BLaER1 (cell line): ENCODE data around the gene TMEM174.

Source experiments
- H3K27ac ChIP-seq: shearing (Covaris generic); formaldehyde crosslinking; 2 replicates; pipeline ENCODE4 v1.8.1; 2022
- H3K27me3 ChIP-seq: shearing (Covaris generic); formaldehyde crosslinking; 2 replicates; pipeline ENCODE4 v1.8.1; 2022
- H3K36me3 ChIP-seq: shearing (Covaris generic); formaldehyde crosslinking; 2 replicates; pipeline ENCODE4 v1.8.1; 2022
- H3K4me1 ChIP-seq: shearing (Covaris generic); formaldehyde crosslinking; 2 replicates; pipeline ENCODE4 v1.8.1; 2022
- H3K4me2 ChIP-seq: shearing (Covaris generic); formaldehyde crosslinking; 2 replicates; pipeline ENCODE4 v1.8.1; 2022
- H3K4me3 ChIP-seq: shearing (Covaris generic); formaldehyde crosslinking; 2 replicates; pipeline ENCODE4 v1.8.1; 2022
- H3K9ac ChIP-seq: shearing (Covaris generic); formaldehyde crosslinking; 2 replicates; pipeline ENCODE4 v1.8.1; 2022
- H3K9me3 ChIP-seq: shearing (Covaris generic); formaldehyde crosslinking; 2 replicates; pipeline ENCODE4 v1.8.1; 2022
- H4K20me1 ChIP-seq: shearing (Covaris generic); formaldehyde crosslinking; 2 replicates; pipeline ENCODE4 v1.8.1; 2022
- Cebpa-rat ChIP-seq: shearing (Covaris generic); IDR thresholded peaks from 2 replicates; pipeline ENCODE4 v1.8.1; 2022

TMEM174 gene

GRCh38 chr5:73136055-73136562, 36.9 kb upstream of the TMEM174 start:
- no peak overlapping the region for H3K27ac ChIP-seq
- no peaks in the 10 kb centered on the region for H3K27me3 ChIP-seq
- no peaks in the 10 kb centered on the region for H3K9me3 ChIP-seq
- no peak for TF ChIP-seq Cebpa-rat
- H3K4me2 ChIP-seq, result no peak overlapping the region
- no peaks in the 10 kb centered on the region for H4K20me1 ChIP-seq
- H3K4me3 ChIP-seq, result no peak overlapping the region
- H3K9ac ChIP-seq, result no peak overlapping the region
- H3K4me1 ChIP-seq, result no peaks in the 10 kb centered on the region
- no peaks in the 10 kb centered on the region for H3K36me3 ChIP-seq

GRCh38 chr5:73137563-73138530, 35.1 kb upstream of the TMEM174 start:
- H4K20me1 ChIP-seq, result no peaks in the 10 kb centered on the region
- H3K4me1 ChIP-seq, result no peaks in the 10 kb centered on the region
- H3K4me2 ChIP-seq, result no peak overlapping the region
- no peak for TF ChIP-seq Cebpa-rat
- H3K27ac ChIP-seq, result no peak overlapping the region
- no peak overlapping the region for H3K9ac ChIP-seq
- H3K27me3 ChIP-seq, result no peaks in the 10 kb centered on the region
- no peaks in the 10 kb centered on the region for H3K9me3 ChIP-seq
- H3K4me3 ChIP-seq, result no peak overlapping the region
- no peaks in the 10 kb centered on the region for H3K36me3 ChIP-seq

- H4K20me1 ChIP-seq, result no peaks in the 10 kb centered on the region
- no peak for TF ChIP-seq Cebpa-rat
- H3K4me3 ChIP-seq, result no peak overlapping the region
- H3K27me3 ChIP-seq, result no peaks in the 10 kb centered on the region
- H3K4me2 ChIP-seq, result no peak overlapping the region
- H3K9ac ChIP-seq, result no peak overlapping the region
- no peaks in the 10 kb centered on the region for H3K4me1 ChIP-seq
- H3K9me3 ChIP-seq, result no peaks in the 10 kb centered on the region
- no peaks in the 10 kb centered on the region for H3K36me3 ChIP-seq
- H3K27ac ChIP-seq, result no peak overlapping the region
These were observed 33.5 kb upstream of the TMEM174 start for GRCh38 chr5:73139485-73139884.

- no peaks in the 10 kb centered on the region for H3K36me3 ChIP-seq
- TF ChIP-seq Cebpa-rat, result no peak
- H3K9ac ChIP-seq, result no peak overlapping the region
- H3K27ac ChIP-seq, result no peak overlapping the region
- H3K9me3 ChIP-seq, result no peaks in the 10 kb centered on the region
- no peaks in the 10 kb centered on the region for H3K4me1 ChIP-seq
- no peak overlapping the region for H3K4me2 ChIP-seq
- H3K4me3 ChIP-seq, result no peak overlapping the region
- no peaks in the 10 kb centered on the region for H3K27me3 ChIP-seq
- no peaks in the 10 kb centered on the region for H4K20me1 ChIP-seq
These were observed 32.2 kb upstream of the TMEM174 start for GRCh38 chr5:73140801-73141200.

- H3K27me3 ChIP-seq, result no peaks in the 10 kb centered on the region
- H4K20me1 ChIP-seq, result no peaks in the 10 kb centered on the region
- no peak overlapping the region for H3K4me2 ChIP-seq
- H3K9me3 ChIP-seq, result no peaks in the 10 kb centered on the region
- no peak overlapping the region for H3K27ac ChIP-seq
- H3K4me3 ChIP-seq, result no peak overlapping the region
- no peak overlapping the region for H3K9ac ChIP-seq
- H3K36me3 ChIP-seq, result no peaks in the 10 kb centered on the region
- no peaks in the 10 kb centered on the region for H3K4me1 ChIP-seq
- no peak for TF ChIP-seq Cebpa-rat
These were observed 31.0 kb upstream of the TMEM174 start for GRCh38 chr5:73142035-73142434.

- no peak overlapping the region for H3K4me3 ChIP-seq
- TF ChIP-seq Cebpa-rat, result no peak
- no peaks in the 10 kb centered on the region for H3K36me3 ChIP-seq
- no peak overlapping the region for H3K27ac ChIP-seq
- H3K4me2 ChIP-seq, result no peak overlapping the region
- no peaks in the 10 kb centered on the region for H3K4me1 ChIP-seq
- H3K9ac ChIP-seq, result no peak overlapping the region
- no peaks in the 10 kb centered on the region for H3K9me3 ChIP-seq
- no peaks in the 10 kb centered on the region for H3K27me3 ChIP-seq
- H4K20me1 ChIP-seq, result no peaks in the 10 kb centered on the region
These were observed 29.3 kb upstream of the TMEM174 start for GRCh38 chr5:73143716-73144115.

- Histone ChIP-seq H3K27me3 (peaks cover 44% of the 10 kb centered on the region), H3K4me2 (no peak overlapping the region), H3K9me3 (no peaks in the 10 kb centered on the region), H3K27ac (no peak overlapping the region), H4K20me1 (peaks cover 27% of the 10 kb centered on the region; the same call in 1 of the 2 replicates), H3K4me1 (no peaks in the 10 kb centered on the region), H3K4me3 (no peak overlapping the region), H3K9ac (no peak overlapping the region), H3K36me3 (no peaks in the 10 kb centered on the region)
- no peak for TF ChIP-seq Cebpa-rat
These were observed 23.5 kb upstream of the TMEM174 start for GRCh38 chr5:73149540-73149939.

GRCh38 chr5:73150876-73151275, 22.1 kb upstream of the TMEM174 start:
- Histone ChIP-seq H3K27me3 (peaks cover 57% of the 10 kb centered on the region), H3K9me3 (no peaks in the 10 kb centered on the region), H3K4me2 (no peak overlapping the region), H3K4me1 (peaks cover 11% of the 10 kb centered on the region), H3K36me3 (no peaks in the 10 kb centered on the region), H3K4me3 (no peak overlapping the region), H3K9ac (no peak overlapping the region), H3K27ac (no peak overlapping the region), H4K20me1 (peaks cover 38% of the 10 kb centered on the region)
- TF ChIP-seq Cebpa-rat, result no peak

- no peak overlapping the region for H3K4me2 ChIP-seq
- H3K4me3 ChIP-seq, result no peak overlapping the region
- H3K27ac ChIP-seq, result no peak overlapping the region
- H4K20me1 ChIP-seq, result peaks cover 46% of the 10 kb centered on the region
- H3K4me1 ChIP-seq, result peaks cover 14% of the 10 kb centered on the region
- no peak overlapping the region for H3K9ac ChIP-seq
- peaks cover 67% of the 10 kb centered on the region for H3K27me3 ChIP-seq
- H3K9me3 ChIP-seq, result no peaks in the 10 kb centered on the region
- H3K36me3 ChIP-seq, result no peaks in the 10 kb centered on the region
- no peak for TF ChIP-seq Cebpa-rat
These were observed 21.1 kb upstream of the TMEM174 start for GRCh38 chr5:73151766-73152410.
